Activated B cell treated with CpG ODN at 0.5 μM for 24 hours (primary cell): ENCODE results near the gene RNF208. TPM values are rescaled to one million over a fixed set of nuclear protein-coding genes. Genes with fewer than 3 reads are reported as not detected.

Source experiments
- ATAC-seq: fragments of 200-7000 bp; cut with Tn5 transposase; one replicate; pipeline ENCODE4 v1.10.0; 2021; ENCODE audit warnings: low read depth, mild to moderate bottlenecking, moderate library complexity
- CTCF ChIA-PET: fragments of 350-600 bp; sonication (Branson Sonifier 250); formaldehyde crosslinking; loops from one replicate; lab custom pipeline; 2021; ENCODE audit warnings: antibody characterized with exemption; lab: Charles Lee
- POLR2A ChIA-PET: fragments of 350-600 bp; sonication (Branson Sonifier 250); formaldehyde crosslinking; loops from one replicate; lab custom pipeline; 2021; ENCODE audit warnings: antibody characterized with exemption; lab: Charles Lee
- DNase-seq: peaks from one replicate; pipeline ENCODE4 v3.0.0; 2022
- H3K27ac Mint-ChIP-seq: one replicate; pipeline ENCODE4 v1.8.0; 2020; ENCODE audit warnings: mixed read lengths
- H3K27me3 Mint-ChIP-seq: one replicate; pipeline ENCODE4 v1.8.0; 2021; ENCODE audit warnings: mixed read lengths
- H3K36me3 Mint-ChIP-seq: one replicate; pipeline ENCODE4 v1.8.0; 2021; ENCODE audit warnings: low read depth, mixed read lengths
- H3K4me1 Mint-ChIP-seq: one replicate; pipeline ENCODE4 v1.8.0; 2021; ENCODE audit warnings: mixed read lengths
- H3K4me3 Mint-ChIP-seq: one replicate; pipeline ENCODE4 v1.8.0; 2020; ENCODE audit warnings: mild to moderate bottlenecking, mixed read lengths
- H3K9me3 Mint-ChIP-seq: one replicate; pipeline ENCODE4 v1.8.0; 2020; ENCODE audit warnings: mixed read lengths
- CTCF ChIP-seq: fragments of 200-600 bp; IDR thresholded peaks from one replicate; pipeline ENCODE4 v1.8.0; 2022; ENCODE audit warnings: antibody characterized with exemption, mild to moderate bottlenecking
- intact Hi-C: fragments of 100-400 bp; cut with micrococcal nuclease; formaldehyde crosslinking; loops from one replicate; pipeline ENCODE4 v1.15.1; 2024
- total RNA-seq: library from RNA; stranded (reverse); gene quantifications from 2 replicates; pipeline ENCODE4 v1.2.3, GENCODE V29; 2022

The RNF208 gene
- total RNA-seq, 1 donor from 2014 or later: 1.1 TPM

- no peak for DNase-seq
- no peak for ATAC-seq
- CTCF ChIA-PET: interaction anchor here (0.9 to 2.6 kb wide), 3 partner anchors 13 to 50 kb away, joined by 3 to 10 read pairs (median 4); partner anchors contain the start of genes ANAPC2 and SSNA1
- Mint-ChIP-seq H3K36me3 (peaks cover 8% of the 10 kb centered on the region), H3K27me3 (no peaks in the 10 kb centered on the region), H3K4me1 (peaks cover 47% of the 10 kb centered on the region), H3K9me3 (no peaks in the 10 kb centered on the region), H3K4me3 (peak overlapping the region; percentile 83), H3K27ac (peak overlapping the region; percentile 79)
- intact Hi-C loops: loop anchor here (2.0 kb wide), 2 partner anchors 73 to 83 kb away; no protein-coding TSS in a partner anchor
- POLR2A ChIA-PET: interaction anchor here (0.5 to 3.8 kb wide), 21 partner anchors 7 to 460 kb away, joined by 3 to 53 read pairs (median 4); partner anchors contain the start of genes ANAPC2, MAN1B1, RNF208 and SAPCD2
- no peak for TF ChIP-seq CTCF
Measured at GRCh38 chr9:137201205-137201868, 20.7 kb downstream of the RNF208 start.

- H3K9me3 Mint-ChIP-seq: no peaks in the 10 kb centered on the region
- ATAC-seq (peak; percentile 95), DNase-seq (peak; percentile 92)
- ChIA-PET CTCF (interaction anchor here (0.9 to 2.6 kb wide), 3 partner anchors 12 to 49 kb away, joined by 3 to 10 read pairs (median 4); partner anchors contain the start of genes ANAPC2 and SSNA1), POLR2A (interaction anchor here (0.5 to 3.8 kb wide), 22 partner anchors 8 to 459 kb away, joined by 3 to 53 read pairs (median 4); partner anchors contain the start of genes ANAPC2, MAN1B1, RNF208 and SAPCD2)
- intact Hi-C loops: loop anchor here (1.0 to 2.0 kb wide), 7 partner anchors 12 to 82 kb away; partner anchors contain the start of genes ANAPC2, SSNA1 and TUBB4B
- H3K36me3 Mint-ChIP-seq: peaks cover 8% of the 10 kb centered on the region
- H3K27ac Mint-ChIP-seq: peak within 1 kb of the TSS; percentile 79
- H3K4me3 Mint-ChIP-seq: peak within 1 kb of the TSS; percentile 83
- peaks cover 39% of the 10 kb centered on the region for H3K4me1 Mint-ChIP-seq
- no peaks in the 10 kb centered on the region for H3K27me3 Mint-ChIP-seq
- TF ChIP-seq CTCF: no peak
Measured at GRCh38 chr9:137200311-137201204, 21.5 kb downstream of the RNF208 start, which contains the start of gene TPRN. TPRN (minus strand) TSS chr9:137200741; CDS start chr9:137200711, 30 bp downstream.

- Mint-ChIP-seq H3K27me3 (no peaks in the 10 kb centered on the region), H3K9me3 (no peaks in the 10 kb centered on the region), H3K4me1 (peaks cover 35% of the 10 kb centered on the region), H3K4me3 (peak overlapping the region; percentile 81), H3K27ac (peak overlapping the region; percentile 41), H3K36me3 (peaks cover 1% of the 10 kb centered on the region)
- POLR2A ChIA-PET: interaction anchor here (1.5 to 3.7 kb wide), 3 partner anchors 11 to 41 kb away, joined by 3 to 17 read pairs (median 5); partner anchors contain the start of genes ANAPC2, SSNA1 and TUBB4B
- intact Hi-C loops: loop anchor here (1.0 to 2.0 kb wide), 7 partner anchors 11 to 81 kb away; partner anchors contain the start of genes ANAPC2, SSNA1 and TUBB4B
- ATAC-seq: no peak
- CTCF ChIA-PET: no interaction called here
- TF ChIP-seq CTCF: no peak
- no peak for DNase-seq
Measured at GRCh38 chr9:137199411-137200121, 22.5 kb downstream of the RNF208 start.

- H3K4me3 Mint-ChIP-seq: peak overlapping the region; percentile 4
- H3K36me3 Mint-ChIP-seq: peaks cover 1% of the 10 kb centered on the region
- ATAC-seq (no peak), DNase-seq (no peak)
- POLR2A ChIA-PET: interaction anchor here (0.6 to 3.7 kb wide), 4 partner anchors 10 to 74 kb away, joined by 3 to 17 read pairs (median 4); partner anchors contain the start of genes ANAPC2, SSNA1 and TUBB4B
- no peak for TF ChIP-seq CTCF
- no peak overlapping the region for H3K27ac Mint-ChIP-seq
- no peaks in the 10 kb centered on the region for H3K27me3 Mint-ChIP-seq
- no peaks in the 10 kb centered on the region for H3K9me3 Mint-ChIP-seq
- H3K4me1 Mint-ChIP-seq: peaks cover 28% of the 10 kb centered on the region
- intact Hi-C loops: no loop called here
- CTCF ChIA-PET: no interaction called here
Measured at GRCh38 chr9:137198902-137199283, 23.1 kb downstream of the RNF208 start.
